Epidermal melanocyte (primary cell): ENCODE data around the gene TMEM52.
A peak's percentile ranks its signal among the peaks of the same experiment; 100 is the strongest.

Experiments
- DNase-seq: peaks from one replicate; pipeline ENCODE4 v3.0.0; 2011; ENCODE audit warnings: low spot score; ENCODE audit not compliant: insufficient read length

TMEM52 gene

GRCh38 chr1:1914971-1915692 lies 3.9 kb downstream of the TMEM52 start, which contains the start of gene CALML6:
CALML6 (plus strand) TSS chr1:1915260; CDS start chr1:1915281, 21 bp downstream.
- no peak for DNase-seq

GRCh38 chr1:1914101-1914970 lies 4.7 kb downstream of the TMEM52 start:
- no peak for DNase-seq

GRCh38 chr1:1911350-1912041 lies 7.6 kb downstream of the TMEM52 start:
- no peak for DNase-seq

- DNase-seq: no peak
These were observed 8.3 kb downstream of the TMEM52 start for GRCh38 chr1:1910651-1911331.

- DNase-seq: no peak
These were observed 9.0 kb downstream of the TMEM52 start for GRCh38 chr1:1910033-1910465.

- DNase-seq: no peak
These were observed 10.6 kb downstream of the TMEM52 start for GRCh38 chr1:1908506-1908791.

- DNase-seq: no peak
These were observed 11.9 kb downstream of the TMEM52 start for GRCh38 chr1:1907098-1907736.

GRCh38 chr1:1906185-1907097 lies 12.6 kb downstream of the TMEM52 start:
- DNase-seq: peak; percentile 92

GRCh38 chr1:1903224-1903623 lies 15.9 kb downstream of the TMEM52 start:
- DNase-seq: no peak

GRCh38 chr1:1901641-1902294 lies 17.3 kb downstream of the TMEM52 start:
- no peak for DNase-seq

GRCh38 chr1:1900883-1901640 lies 18.0 kb downstream of the TMEM52 start:
- no peak for DNase-seq

GRCh38 chr1:1899967-1900327 lies 19.1 kb downstream of the TMEM52 start:
- DNase-seq: no peak

GRCh38 chr1:1899266-1899966 lies 19.7 kb downstream of the TMEM52 start:
- DNase-seq: no peak

- no peak for DNase-seq
These were observed 20.7 kb downstream of the TMEM52 start for GRCh38 chr1:1898246-1898933.

- DNase-seq: no peak
These were observed 23.4 kb downstream of the TMEM52 start for GRCh38 chr1:1895456-1896336.

GRCh38 chr1:1895060-1895418 lies 24.0 kb downstream of the TMEM52 start:
- no peak for DNase-seq
